Panc1 (cell line): ENCODE data around the gene ATP10A.

Experiments used
- POLR2AphosphoS5 ChIP-seq: IDR thresholded peaks from 2 replicates; pipeline ENCODE4 v1.6.1; 2012; ENCODE audit warnings: mild to moderate bottlenecking, low read depth, low read length, moderate library complexity
- SIN3A ChIP-seq: IDR thresholded peaks from 2 replicates; pipeline ENCODE4 v1.6.1; 2012; ENCODE audit warnings: low read depth, mild to moderate bottlenecking, low read length, moderate library complexity, borderline replicate concordance; ENCODE audit not compliant: insufficient read depth
- TCF7L2 ChIP-seq: IDR thresholded peaks from 2 replicates; pipeline ENCODE4 v1.6.1; 2011; ENCODE audit warnings: mild to moderate bottlenecking, low read depth, low read length, inconsistent platforms
- TF ChIP-seq, protein P1 (sequence below): fragments of 450-650 bp; IDR thresholded peaks from 2 replicates; pipeline ENCODE4 v1.5.1; 2017; ENCODE audit warnings: mild to moderate bottlenecking
- TF ChIP-seq, protein P2 (sequence below), 2 experiments: IDR thresholded peaks; 2 replicates each; pipeline ENCODE4 v1.6.1; 2011 to 2012; ENCODE audit warnings: low read depth in 2 of 2, control low read depth in 1 of 2, low read length in 1 of 2, mild to moderate bottlenecking in 1 of 2, moderate library complexity in 1 of 2; ENCODE audit not compliant: insufficient read depth in 1 of 2

DNA sequence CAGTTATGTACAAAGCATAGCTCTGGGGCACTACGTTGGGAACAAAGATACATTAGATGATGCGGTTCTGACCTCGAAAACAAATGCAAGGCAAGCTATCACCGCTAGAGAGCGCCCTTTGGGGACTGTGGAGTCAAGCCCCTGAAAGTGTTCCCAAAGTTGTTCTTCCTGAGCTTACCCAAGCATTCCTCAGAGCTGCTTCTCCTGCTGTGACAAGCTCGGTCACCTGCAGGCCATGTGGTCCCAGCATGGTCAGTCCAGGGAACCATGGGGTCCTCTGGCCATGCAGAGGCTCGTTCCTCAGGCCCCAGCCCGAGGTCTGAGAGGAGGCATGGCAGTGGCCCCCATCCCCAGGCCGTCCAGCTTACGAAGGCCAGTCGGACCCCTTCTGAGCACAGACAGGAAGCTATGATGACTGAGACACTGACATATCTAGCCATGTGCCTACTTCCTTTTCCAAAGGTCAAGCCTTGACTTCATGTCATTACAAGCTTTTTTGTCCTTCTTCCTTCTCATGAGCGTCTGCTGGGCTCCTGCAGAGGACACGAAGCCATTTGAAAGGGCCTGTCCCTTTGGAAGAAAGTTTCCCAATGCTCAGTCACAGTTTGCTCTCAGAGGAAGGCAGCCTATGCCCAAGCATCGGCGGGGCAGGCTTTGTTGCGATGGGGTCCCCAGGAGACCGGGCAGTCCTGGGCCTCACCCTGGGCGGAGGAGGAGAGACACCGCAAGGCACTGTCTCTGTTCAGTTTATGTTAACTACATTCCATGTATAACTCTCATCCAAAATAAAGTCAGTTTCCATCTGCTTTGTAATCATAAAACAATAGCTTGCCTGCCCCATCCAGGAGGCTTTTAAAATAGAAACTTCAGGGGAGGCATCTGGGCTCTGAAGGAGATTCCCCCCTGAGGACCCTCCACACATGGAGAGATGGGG lies 79.3 kb downstream of the ATP10A start:
- TF ChIP-seq, protein P1, sequence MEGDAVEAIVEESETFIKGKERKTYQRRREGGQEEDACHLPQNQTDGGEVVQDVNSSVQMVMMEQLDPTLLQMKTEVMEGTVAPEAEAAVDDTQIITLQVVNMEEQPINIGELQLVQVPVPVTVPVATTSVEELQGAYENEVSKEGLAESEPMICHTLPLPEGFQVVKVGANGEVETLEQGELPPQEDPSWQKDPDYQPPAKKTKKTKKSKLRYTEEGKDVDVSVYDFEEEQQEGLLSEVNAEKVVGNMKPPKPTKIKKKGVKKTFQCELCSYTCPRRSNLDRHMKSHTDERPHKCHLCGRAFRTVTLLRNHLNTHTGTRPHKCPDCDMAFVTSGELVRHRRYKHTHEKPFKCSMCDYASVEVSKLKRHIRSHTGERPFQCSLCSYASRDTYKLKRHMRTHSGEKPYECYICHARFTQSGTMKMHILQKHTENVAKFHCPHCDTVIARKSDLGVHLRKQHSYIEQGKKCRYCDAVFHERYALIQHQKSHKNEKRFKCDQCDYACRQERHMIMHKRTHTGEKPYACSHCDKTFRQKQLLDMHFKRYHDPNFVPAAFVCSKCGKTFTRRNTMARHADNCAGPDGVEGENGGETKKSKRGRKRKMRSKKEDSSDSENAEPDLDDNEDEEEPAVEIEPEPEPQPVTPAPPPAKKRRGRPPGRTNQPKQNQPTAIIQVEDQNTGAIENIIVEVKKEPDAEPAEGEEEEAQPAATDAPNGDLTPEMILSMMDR: no peak; the same call in 1 of the 2 replicates
- TF ChIP-seq SIN3A: no peak
- TF ChIP-seq POLR2AphosphoS5: no peak
- no peak for TF ChIP-seq TCF7L2
- TF ChIP-seq, protein P2, sequence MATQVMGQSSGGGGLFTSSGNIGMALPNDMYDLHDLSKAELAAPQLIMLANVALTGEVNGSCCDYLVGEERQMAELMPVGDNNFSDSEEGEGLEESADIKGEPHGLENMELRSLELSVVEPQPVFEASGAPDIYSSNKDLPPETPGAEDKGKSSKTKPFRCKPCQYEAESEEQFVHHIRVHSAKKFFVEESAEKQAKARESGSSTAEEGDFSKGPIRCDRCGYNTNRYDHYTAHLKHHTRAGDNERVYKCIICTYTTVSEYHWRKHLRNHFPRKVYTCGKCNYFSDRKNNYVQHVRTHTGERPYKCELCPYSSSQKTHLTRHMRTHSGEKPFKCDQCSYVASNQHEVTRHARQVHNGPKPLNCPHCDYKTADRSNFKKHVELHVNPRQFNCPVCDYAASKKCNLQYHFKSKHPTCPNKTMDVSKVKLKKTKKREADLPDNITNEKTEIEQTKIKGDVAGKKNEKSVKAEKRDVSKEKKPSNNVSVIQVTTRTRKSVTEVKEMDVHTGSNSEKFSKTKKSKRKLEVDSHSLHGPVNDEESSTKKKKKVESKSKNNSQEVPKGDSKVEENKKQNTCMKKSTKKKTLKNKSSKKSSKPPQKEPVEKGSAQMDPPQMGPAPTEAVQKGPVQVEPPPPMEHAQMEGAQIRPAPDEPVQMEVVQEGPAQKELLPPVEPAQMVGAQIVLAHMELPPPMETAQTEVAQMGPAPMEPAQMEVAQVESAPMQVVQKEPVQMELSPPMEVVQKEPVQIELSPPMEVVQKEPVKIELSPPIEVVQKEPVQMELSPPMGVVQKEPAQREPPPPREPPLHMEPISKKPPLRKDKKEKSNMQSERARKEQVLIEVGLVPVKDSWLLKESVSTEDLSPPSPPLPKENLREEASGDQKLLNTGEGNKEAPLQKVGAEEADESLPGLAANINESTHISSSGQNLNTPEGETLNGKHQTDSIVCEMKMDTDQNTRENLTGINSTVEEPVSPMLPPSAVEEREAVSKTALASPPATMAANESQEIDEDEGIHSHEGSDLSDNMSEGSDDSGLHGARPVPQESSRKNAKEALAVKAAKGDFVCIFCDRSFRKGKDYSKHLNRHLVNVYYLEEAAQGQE (IDR thresholded peaks at IDR 0.05; ENCODE audit: insufficient read depth in 1 of 2, low read depth in 2 of 2, low read length in 1 of 2): no peak
